ENCODE data around the gene RBFOX1.

Gene RBFOX1

GRCh38 chr16:7373776-7374175, 41.1 kb downstream of the RBFOX1 start:
- Histone ChIP-seq H3K4me3 (ENCODE audit: low read depth in 1 of 2, low read length in 1 of 2) (no peak overlapping the region), H3K27ac (no peak overlapping the region), H3K4me1 (ENCODE audit: control insufficient read depth in 1 of 2, insufficient read depth in 1 of 2, low read depth in 1 of 2, low read length in 1 of 2) (no peaks in the 10 kb centered on the region), H3K27me3 (no peaks in the 10 kb centered on the region), H3K36me3 (no peaks in the 10 kb centered on the region), H3K9me3 (no peaks in the 10 kb centered on the region)
- TF ChIP-seq CTCF (IDR thresholded peaks at IDR 0.05): no peak

- Histone ChIP-seq H3K4me1 (ENCODE audit: control insufficient read depth in 1 of 2, insufficient read depth in 1 of 2, low read depth in 1 of 2, low read length in 1 of 2) (no peaks in the 10 kb centered on the region), H3K27me3 (no peaks in the 10 kb centered on the region), H3K27ac (no peak overlapping the region), H3K36me3 (no peaks in the 10 kb centered on the region), H3K4me3 (ENCODE audit: low read depth in 1 of 2, low read length in 1 of 2) (no peak overlapping the region), H3K9me3 (no peaks in the 10 kb centered on the region)
- no peak for TF ChIP-seq CTCF (IDR thresholded peaks at IDR 0.05)
These were observed 42.0 kb downstream of the RBFOX1 start for GRCh38 chr16:7374614-7375174.

GRCh38 chr16:7376227-7376626, 43.6 kb downstream of the RBFOX1 start:
- no peaks in the 10 kb centered on the region for H3K9me3 ChIP-seq

GRCh38 chr16:7377231-7377630, 44.6 kb downstream of the RBFOX1 start:
- Histone ChIP-seq H3K9me3 (no peaks in the 10 kb centered on the region), H3K36me3 (no peaks in the 10 kb centered on the region), H3K4me3 (ENCODE audit: low read depth in 1 of 2, low read length in 1 of 2) (no peak overlapping the region), H3K27ac (no peak overlapping the region), H3K4me1 (ENCODE audit: control insufficient read depth in 1 of 2, insufficient read depth in 1 of 2, low read depth in 1 of 2, low read length in 1 of 2) (no peaks in the 10 kb centered on the region), H3K27me3 (no peaks in the 10 kb centered on the region)
- no peak for TF ChIP-seq CTCF (IDR thresholded peaks at IDR 0.05)

More at GRCh38 chr16:7376227-7376626, 43.6 kb downstream of the RBFOX1 start:
- H3K27ac ChIP-seq: no peak overlapping the region
- no peak overlapping the region for H3K4me3 ChIP-seq (ENCODE audit: low read depth in 1 of 2, low read length in 1 of 2)
- no peaks in the 10 kb centered on the region for H3K4me1 ChIP-seq (ENCODE audit: control insufficient read depth in 1 of 2, insufficient read depth in 1 of 2, low read depth in 1 of 2, low read length in 1 of 2)
- H3K36me3 ChIP-seq: no peaks in the 10 kb centered on the region
- no peaks in the 10 kb centered on the region for H3K27me3 ChIP-seq
- no peak for TF ChIP-seq CTCF (IDR thresholded peaks at IDR 0.05)

GRCh38 chr16:7378024-7378695, 45.5 kb downstream of the RBFOX1 start:
- Histone ChIP-seq H3K36me3 (no peaks in the 10 kb centered on the region), H3K4me1 (ENCODE audit: control insufficient read depth in 1 of 2, insufficient read depth in 1 of 2, low read depth in 1 of 2, low read length in 1 of 2) (no peaks in the 10 kb centered on the region), H3K4me3 (ENCODE audit: low read depth in 1 of 2, low read length in 1 of 2) (no peak overlapping the region), H3K27me3 (no peaks in the 10 kb centered on the region), H3K27ac (no peak overlapping the region), H3K9me3 (no peaks in the 10 kb centered on the region)
- TF ChIP-seq CTCF (IDR thresholded peaks at IDR 0.05): no peak

All from neutrophil (primary cell).